SK-N-MC (cell line): ENCODE results near the gene MAPKAPK3.

Experiments used
- EZH2 ChIP-seq: fragments of 200-600 bp; sonication (generic); IDR thresholded peaks from one replicate; pipeline ENCODE4 v1.6.1; 2017; ENCODE audit warnings: antibody characterized with exemption
- POLR2AphosphoS5 ChIP-seq: IDR thresholded peaks from 2 replicates; pipeline ENCODE4 v1.6.1; 2012; ENCODE audit warnings: mild to moderate bottlenecking, low read depth, low read length, borderline replicate concordance

- TF ChIP-seq POLR2AphosphoS5 (no peak), EZH2 (no peak)
Measured at GRCh38 chr3:50649451-50649931, 32.5 kb downstream of the MAPKAPK3 start.
